IMR-90 (cell line): Measurements from ENCODE around the gene DZANK1. TPM values are rescaled to one million over a fixed set of nuclear protein-coding genes. Genes with fewer than 3 reads are reported as not detected.
A peak's percentile ranks its signal among the peaks of the same experiment; 100 is the strongest.

Source experiments
- ATAC-seq: fragments of 200-7000 bp; cut with Tn5 transposase; 2 replicates; pipeline ENCODE4 v1.9.1; 2020; ENCODE audit warnings: low read depth, mild to moderate bottlenecking, moderate library complexity
- BruUV-seq: library from RNA; stranded (reverse); fragments of 400-500 nt; replicated peaks from 2 replicates; lab custom pipeline; 2021; lab: Mats Ljungman, UMichigan
- CTCF ChIA-PET: fragments of 300-600 bp; formaldehyde crosslinking; extraction: SDS; loops from one replicate; lab custom pipeline; 2021; ENCODE audit warnings: antibody characterized with exemption; lab: Yijun Ruan, JAX
- POLR2A ChIA-PET: fragments of 300-600 bp; sonication (Branson Sonifier 250); formaldehyde crosslinking; loops from one replicate; lab custom pipeline; 2022; ENCODE audit warnings: antibody characterized with exemption; ENCODE audit not compliant: unreplicated experiment; lab: Charles Lee
- DNase-seq: peaks from one replicate; pipeline ENCODE4 v3.0.0; 2013
- H2AFZ ChIP-seq: replicated peaks from 2 replicates; pipeline ENCODE3; 2013; ENCODE audit warnings: low read length, mild to moderate bottlenecking; ENCODE audit not compliant: poor library complexity
- H2AK5ac ChIP-seq: 2 replicates; pipeline ENCODE4 v1.6.1; 2013; ENCODE audit warnings: low read depth, low read length, inconsistent platforms
- H2AK9ac ChIP-seq: replicated peaks from 2 replicates; pipeline ENCODE3; 2013; ENCODE audit warnings: mild to moderate bottlenecking, low read depth, low read length, moderate library complexity; ENCODE audit not compliant: poor library complexity
- H2BK120ac ChIP-seq: 2 replicates; pipeline ENCODE4 v1.6.1; 2013; ENCODE audit warnings: low read depth, low read length, inconsistent platforms
- H2BK15ac ChIP-seq: 3 replicates; pipeline ENCODE4 v1.6.1; 2013; ENCODE audit warnings: low read depth, low read length, inconsistent platforms
- H2BK20ac ChIP-seq: 2 replicates; pipeline ENCODE4 v1.6.1; 2013; ENCODE audit warnings: low read depth, mild to moderate bottlenecking, inconsistent platforms, low read length, moderate library complexity
- H2BK5ac ChIP-seq: 2 replicates; pipeline ENCODE4 v1.6.1; 2013; ENCODE audit warnings: mild to moderate bottlenecking, low read depth, low read length, inconsistent platforms; ENCODE audit not compliant: poor library complexity, severe bottlenecking
- H3K14ac ChIP-seq: replicated peaks from 2 replicates; pipeline ENCODE4 v1.6.1; 2013; ENCODE audit warnings: low read depth, low read length, inconsistent platforms
- H3K18ac ChIP-seq: 2 replicates; pipeline ENCODE4 v1.6.1; 2013; ENCODE audit warnings: low read depth, low read length, control low read depth
- H3K23ac ChIP-seq: 2 replicates; pipeline ENCODE4 v1.6.1; 2013; ENCODE audit warnings: low read depth, low read length, inconsistent platforms
- H3K27ac ChIP-seq: 2 replicates; pipeline ENCODE4 v1.5.1; 2013; ENCODE audit warnings: mild to moderate bottlenecking, control low read depth, low read length; ENCODE audit not compliant: insufficient read depth
- H3K27me3 ChIP-seq: 2 replicates; pipeline ENCODE4 v1.6.1; 2013; ENCODE audit warnings: low read length; ENCODE audit not compliant: control insufficient read depth, insufficient read depth
- H3K36me3 ChIP-seq: 2 replicates; pipeline ENCODE4 v1.6.1; 2013; ENCODE audit warnings: low read length, mixed read lengths; ENCODE audit not compliant: control insufficient read depth, insufficient read depth
- H3K4ac ChIP-seq: 2 replicates; pipeline ENCODE4 v1.6.1; 2013; ENCODE audit warnings: low read depth, low read length, inconsistent platforms
- H3K4me1 ChIP-seq: 2 replicates; pipeline ENCODE4 v1.6.1; 2013; ENCODE audit warnings: low read length, mixed read lengths; ENCODE audit not compliant: control insufficient read depth, insufficient read depth
- H3K4me2 ChIP-seq: 2 replicates; pipeline ENCODE4 v1.6.1; 2013; ENCODE audit warnings: low read depth, mild to moderate bottlenecking, control low read depth, low read length, moderate library complexity
- H3K4me3 ChIP-seq: 2 replicates; pipeline ENCODE4 v1.5.1; 2013; ENCODE audit warnings: low read depth, mild to moderate bottlenecking, control low read depth, low read length, moderate library complexity; ENCODE audit not compliant: insufficient read depth
- H3K56ac ChIP-seq: 2 replicates; pipeline ENCODE4 v1.6.1; 2013; ENCODE audit warnings: low read length, inconsistent platforms; ENCODE audit not compliant: insufficient read depth; ENCODE audit errors: extremely low read depth
- H3K79me1 ChIP-seq, 2 experiments: 2 replicates each; pipeline ENCODE4 v1.6.1; 2013; ENCODE audit warnings: low read length in 2 of 2, inconsistent platforms in 1 of 2, low read depth in 1 of 2
- H3K9ac ChIP-seq: 2 replicates; pipeline ENCODE4 v1.6.1; 2013; ENCODE audit warnings: low read depth, low read length, control low read depth
- H3K9me1 ChIP-seq: 2 replicates; pipeline ENCODE4 v1.6.1; 2013; ENCODE audit warnings: low read length, inconsistent platforms; ENCODE audit not compliant: insufficient read depth
- H3K9me3 ChIP-seq: 2 replicates; pipeline ENCODE4 v1.6.1; 2013; ENCODE audit warnings: low read length; ENCODE audit not compliant: control insufficient read depth, insufficient read depth
- H4K20me1 ChIP-seq: 2 replicates; pipeline ENCODE4 v1.6.1; 2013; ENCODE audit warnings: low read length, inconsistent platforms; ENCODE audit not compliant: insufficient read depth
- H4K5ac ChIP-seq: 2 replicates; pipeline ENCODE4 v1.6.1; 2013; ENCODE audit warnings: mild to moderate bottlenecking, low read depth, low read length, control low read depth
- H4K8ac ChIP-seq, 2 experiments: 2 replicates each; pipeline ENCODE4 v1.6.1; 2013; ENCODE audit warnings: low read depth in 2 of 2, low read length in 2 of 2, control low read depth in 1 of 2, inconsistent platforms in 1 of 2
- H4K91ac ChIP-seq: 2 replicates; pipeline ENCODE4 v1.6.1; 2013; ENCODE audit warnings: low read depth, low read length, inconsistent platforms; ENCODE audit not compliant: insufficient read depth
- CHD1 ChIP-seq: IDR thresholded peaks from 2 replicates; pipeline ENCODE4 v1.6.1; 2012; ENCODE audit warnings: low read depth, low read length, improper control_type of control experiment
- ELK1 ChIP-seq: fragments of 150-350 bp; IDR thresholded peaks from 2 replicates; pipeline ENCODE4 v1.6.1; 2016; ENCODE audit warnings: low read depth, mild to moderate bottlenecking, low read length, moderate library complexity, borderline replicate concordance
- MAFK ChIP-seq: IDR thresholded peaks from 2 replicates; pipeline ENCODE4 v1.6.1; 2012; ENCODE audit warnings: low read depth, low read length, improper control_type of control experiment
- NFE2L2 ChIP-seq: fragments of 150-350 bp; IDR thresholded peaks from 2 replicates; pipeline ENCODE4 v1.6.1; 2016; ENCODE audit warnings: low read depth, mild to moderate bottlenecking, low read length
- RFX5 ChIP-seq: IDR thresholded peaks from 2 replicates; pipeline ENCODE4 v1.8.0; 2012; ENCODE audit warnings: low read depth, mild to moderate bottlenecking, low read length, moderate library complexity
- WGBS, 2 experiments: methylation state at CpG; one replicate each; pipeline versions ENCODE4 v1.1.5 to v1.1.7; 2013; ENCODE audit warnings: missing lambda C conversion rate in 2 of 2; ENCODE audit not compliant: insufficient read length in 1 of 2; ENCODE audit errors: extremely low coverage in 2 of 2; 5-methylcytosine and 5-hydroxymethylcytosine counted together
- dilution Hi-C: fragments of 300-500 bp; cut with HindIII; formaldehyde crosslinking; loops from one replicate; pipeline ENCODE4 v1.14.3; 2018; ENCODE audit warnings: low sequenced_read_pairs; ENCODE audit not compliant: unreplicated experiment
- in situ Hi-C: fragments of 300-500 bp; cut with MboI; formaldehyde crosslinking; loops from 3 replicates; pipeline ENCODE4 v1.14.3; 2019; ENCODE audit warnings: low sequenced_read_pairs, inconsistent platforms, mixed read lengths
- intact Hi-C: fragments of 100-400 bp; cut with micrococcal nuclease; formaldehyde crosslinking; loops from 2 replicates; pipeline ENCODE4 v1.10.0; 2022
- polyA plus RNA-seq, 3 experiments: library from polyadenylated mRNA; depleted of rRNA; stranded (reverse); fragments of >200 nt; gene quantifications; 2 replicates each; pipeline ENCODE4 v1.2.3, GENCODE V29; 2012; ENCODE audit warnings: low replicate concordance in 1 of 3
- total RNA-seq: library from RNA; depleted of rRNA; stranded (reverse); fragments of >200 nt; gene quantifications from 2 replicates; pipeline ENCODE4 v1.2.3, GENCODE V29; 2012

Gene DZANK1
- total and polyA plus RNA-seq, 2 of the 4 experiments (the other 2 are of a cell fraction): 0.54 to 1.1 TPM

DNA sequence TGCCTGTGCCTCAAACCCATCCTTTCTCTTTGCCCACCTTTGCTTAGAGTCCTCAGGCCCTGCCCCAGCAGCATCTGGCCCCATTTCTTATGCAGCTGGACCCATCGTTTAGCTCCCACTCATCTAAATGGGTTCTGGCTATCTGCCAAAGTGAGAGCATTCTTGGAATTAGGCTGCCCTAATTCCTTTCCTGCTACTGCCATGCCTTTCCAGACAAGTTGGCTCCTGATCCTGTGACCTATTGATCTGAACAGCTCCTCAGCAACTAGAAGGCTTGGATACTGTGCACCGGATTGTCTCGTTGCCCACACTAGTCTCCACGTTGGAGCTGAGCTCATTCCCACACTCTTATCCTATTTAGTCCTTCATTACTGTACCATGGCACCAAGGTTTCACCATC is 22.9 kb downstream of the DZANK1 start:
- no peak overlapping the region for H2AK9ac ChIP-seq
- intact Hi-C loops: no loop called here
- H3K27ac ChIP-seq: no peak overlapping the region
- POLR2A ChIA-PET: no interaction called here
- no peak overlapping the region for H4K91ac ChIP-seq
- H2BK15ac ChIP-seq: no peak overlapping the region
- no TSS peak for BruUV-seq
- no peak overlapping the region for H2AK5ac ChIP-seq
- no peaks in the 10 kb centered on the region for H3K36me3 ChIP-seq
- no peak overlapping the region for H3K18ac ChIP-seq
- H3K56ac ChIP-seq: no peak overlapping the region
- no peak overlapping the region for H2BK20ac ChIP-seq
- H3K9me3 ChIP-seq: no peaks in the 10 kb centered on the region
- no peak overlapping the region for H2BK120ac ChIP-seq
- peaks cover 2% of the 10 kb centered on the region; the same call in 1 of the 2 replicates for H3K4me1 ChIP-seq
- no peak overlapping the region for H2BK5ac ChIP-seq
- H3K4ac ChIP-seq: no peak overlapping the region
- no peak overlapping the region for H3K4me2 ChIP-seq
- no peak for TF ChIP-seq CHD1
- TF ChIP-seq NFE2L2: no peak
- no peak for TF ChIP-seq ELK1
- TF ChIP-seq MAFK: no peak
- TF ChIP-seq RFX5: no peak
- WGBS, 2 experiments: 4% methylated on average over 3 of the region's 4 CpGs; no CpG with 5 or more reads in 1 of the 2 experiments
- peaks cover 5% of the 10 kb centered on the region; the same call in 1 of the 2 replicates for H3K9me1 ChIP-seq
- H4K5ac ChIP-seq: no peak overlapping the region
- in situ Hi-C loops: no loop called here
- H3K4me3 ChIP-seq: no peak overlapping the region
- ATAC-seq (peak; percentile 35; the same call in 1 of the 2 replicates), DNase-seq (peak; percentile 19)
- H3K23ac ChIP-seq: no peak overlapping the region
- CTCF ChIA-PET: no interaction called here
- H4K20me1 ChIP-seq: no peaks in the 10 kb centered on the region
- H4K8ac ChIP-seq: no peak overlapping the region
- no peaks in the 10 kb centered on the region for H3K79me1 ChIP-seq
- no peak overlapping the region for H2AFZ ChIP-seq
- no peak overlapping the region for H3K14ac ChIP-seq
- H3K27me3 ChIP-seq: no peaks in the 10 kb centered on the region
- dilution Hi-C loops: no loop called here
- H3K9ac ChIP-seq: no peak overlapping the region
